ENCODE measurements around the gene PPP1R1B.

DNA sequence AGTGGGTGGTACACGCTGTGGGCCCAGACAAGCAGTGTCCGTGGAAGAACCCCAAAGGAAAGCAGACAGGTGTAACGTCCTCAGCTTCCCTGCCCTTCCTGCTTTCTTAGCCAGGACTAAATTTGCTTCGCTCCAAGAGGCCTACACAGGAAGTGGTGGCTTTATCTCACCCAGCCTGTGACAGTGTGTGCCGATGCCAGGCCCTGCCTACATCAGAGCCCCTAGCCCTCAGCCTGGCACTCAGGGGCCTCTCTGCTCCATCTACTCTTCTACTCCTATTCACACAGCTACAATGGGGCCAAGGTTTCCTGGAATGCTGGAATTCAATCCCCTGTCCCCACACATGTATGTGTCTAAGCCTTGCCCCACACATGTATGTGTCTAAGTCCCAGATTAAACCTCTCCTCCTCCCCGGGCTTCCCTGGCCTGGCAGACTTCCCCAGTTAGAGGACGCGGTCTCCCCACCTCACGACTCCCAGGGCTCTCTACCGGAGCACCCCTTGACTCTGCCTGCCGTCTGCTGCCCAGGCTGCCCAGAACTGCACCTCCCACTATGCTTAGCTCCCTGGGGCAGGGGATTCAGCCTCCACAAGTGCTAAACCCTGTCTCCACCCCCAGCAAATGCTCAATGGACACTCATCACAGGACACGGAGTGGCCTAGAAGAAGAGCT, 52.9 kb downstream of the PPP1R1B start:
- TF ChIP-seq, protein P1, sequence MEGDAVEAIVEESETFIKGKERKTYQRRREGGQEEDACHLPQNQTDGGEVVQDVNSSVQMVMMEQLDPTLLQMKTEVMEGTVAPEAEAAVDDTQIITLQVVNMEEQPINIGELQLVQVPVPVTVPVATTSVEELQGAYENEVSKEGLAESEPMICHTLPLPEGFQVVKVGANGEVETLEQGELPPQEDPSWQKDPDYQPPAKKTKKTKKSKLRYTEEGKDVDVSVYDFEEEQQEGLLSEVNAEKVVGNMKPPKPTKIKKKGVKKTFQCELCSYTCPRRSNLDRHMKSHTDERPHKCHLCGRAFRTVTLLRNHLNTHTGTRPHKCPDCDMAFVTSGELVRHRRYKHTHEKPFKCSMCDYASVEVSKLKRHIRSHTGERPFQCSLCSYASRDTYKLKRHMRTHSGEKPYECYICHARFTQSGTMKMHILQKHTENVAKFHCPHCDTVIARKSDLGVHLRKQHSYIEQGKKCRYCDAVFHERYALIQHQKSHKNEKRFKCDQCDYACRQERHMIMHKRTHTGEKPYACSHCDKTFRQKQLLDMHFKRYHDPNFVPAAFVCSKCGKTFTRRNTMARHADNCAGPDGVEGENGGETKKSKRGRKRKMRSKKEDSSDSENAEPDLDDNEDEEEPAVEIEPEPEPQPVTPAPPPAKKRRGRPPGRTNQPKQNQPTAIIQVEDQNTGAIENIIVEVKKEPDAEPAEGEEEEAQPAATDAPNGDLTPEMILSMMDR (conservative IDR thresholded peaks at IDR 0.05; ENCODE audit: low read length), result no peak
- TF ChIP-seq EZH2phosphoT487 (IDR thresholded peaks at IDR 0.05; ENCODE audit: borderline replicate concordance, low read depth, low read length), result no peak

All from OCI-LY7 (cell line).